NCI-H82 treated with DMSO at 0.1 percent for 48 hours (cell line): ENCODE data around the gene PFKFB2.
"Not testable (repeated sequence)": the region's sequence is repeated elsewhere in the genome, so short reads cannot be mapped to it uniquely, and the experiment has no call there.

ENCODE experiments used
- DNase-seq: peaks from one replicate; lab custom pipeline; 2025; ENCODE audit not compliant: unreplicated experiment; lab: John Stamatoyannopoulos, UW

Gene PFKFB2

DNA sequence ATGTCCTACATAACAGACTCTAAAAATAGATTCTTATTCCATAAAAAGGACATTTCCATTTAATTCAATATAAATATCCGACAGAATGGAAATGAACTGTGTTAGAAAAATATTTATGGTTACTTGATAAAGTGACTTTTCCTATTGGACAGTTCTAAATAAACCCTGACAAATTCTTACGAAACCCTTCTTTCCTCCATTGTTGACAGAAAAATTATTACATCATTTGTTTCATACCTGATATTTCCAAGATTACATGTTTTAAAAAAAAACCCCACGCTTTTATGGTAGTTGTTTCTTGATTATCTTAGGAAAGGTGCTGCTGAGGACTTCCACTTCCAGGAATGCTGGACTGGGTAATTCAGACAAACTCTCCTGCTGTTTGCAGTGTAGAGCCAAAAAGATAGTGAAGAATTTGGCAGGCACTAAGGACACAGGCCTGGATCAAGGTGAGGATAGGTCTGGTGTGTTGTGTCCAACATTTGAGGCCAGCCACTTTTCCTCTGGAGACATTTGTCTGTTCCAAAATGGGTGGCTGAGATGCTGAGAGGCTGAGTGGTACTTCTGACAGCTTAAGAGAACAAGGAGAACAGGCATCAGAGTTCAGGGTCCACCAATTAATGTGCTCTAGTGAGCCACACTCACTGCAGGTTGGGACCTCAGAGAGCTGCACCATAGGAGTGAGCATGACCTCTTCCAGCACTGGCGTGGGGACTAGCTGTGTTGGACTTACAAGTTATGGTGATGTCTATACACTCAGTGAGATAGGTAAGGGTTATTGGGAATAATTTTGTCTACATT lies 13.5 kb upstream of the PFKFB2 start:
- DNase-seq = no peak

GRCh38 chr1:207040181-207040533 lies 12.9 kb upstream of the PFKFB2 start:
- DNase-seq = no peak

GRCh38 chr1:207041397-207041796 lies 11.7 kb upstream of the PFKFB2 start:
- not testable (repeated sequence) for DNase-seq

- no peak for DNase-seq
Measured at GRCh38 chr1:207045453-207045852, 7.6 kb upstream of the PFKFB2 start.

GRCh38 chr1:207047505-207047904 lies 5.6 kb upstream of the PFKFB2 start:
- DNase-seq = no peak

DNA sequence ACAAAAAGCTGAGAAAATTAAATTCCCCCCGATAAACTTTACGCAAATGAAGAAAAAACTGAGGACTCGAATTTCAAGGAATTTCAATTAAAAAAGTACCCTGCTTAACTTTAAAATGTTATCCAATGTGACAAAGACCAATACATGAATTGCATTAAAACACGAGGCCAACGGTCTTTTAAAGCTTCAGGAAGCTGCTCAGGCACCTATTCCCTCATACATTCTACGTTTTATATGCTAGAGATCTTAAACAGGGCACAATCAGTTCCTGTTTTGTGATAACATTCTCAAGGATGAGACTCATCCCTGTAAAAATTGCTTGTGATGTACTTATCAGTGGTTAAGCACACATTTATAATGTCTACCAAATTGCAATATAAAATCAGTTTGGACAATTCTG lies 5.0 kb upstream of the PFKFB2 start:
- DNase-seq = no peak

DNA sequence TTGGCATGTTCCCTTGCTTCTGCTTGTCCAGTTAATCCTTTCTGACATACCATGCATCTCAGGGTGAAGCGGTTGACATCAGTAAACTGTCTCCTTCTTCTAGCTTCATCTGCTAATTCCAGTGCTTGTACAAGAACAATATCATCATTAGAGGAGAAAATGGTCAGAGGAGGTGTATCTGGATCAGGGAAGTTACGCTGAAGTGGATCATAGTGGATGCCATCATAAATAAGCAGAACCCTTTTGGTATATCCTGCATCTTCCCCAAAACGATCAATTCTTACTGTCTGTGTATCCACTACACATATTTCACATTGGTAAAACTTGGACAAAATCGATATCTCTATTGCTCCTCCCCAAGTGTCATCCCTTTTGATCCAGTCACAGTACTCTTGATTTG lies 4.0 kb upstream of the PFKFB2 start:
- DNase-seq = no peak

- no peak for DNase-seq
Measured at GRCh38 chr1:207049514-207049913, 3.6 kb upstream of the PFKFB2 start.

DNA sequence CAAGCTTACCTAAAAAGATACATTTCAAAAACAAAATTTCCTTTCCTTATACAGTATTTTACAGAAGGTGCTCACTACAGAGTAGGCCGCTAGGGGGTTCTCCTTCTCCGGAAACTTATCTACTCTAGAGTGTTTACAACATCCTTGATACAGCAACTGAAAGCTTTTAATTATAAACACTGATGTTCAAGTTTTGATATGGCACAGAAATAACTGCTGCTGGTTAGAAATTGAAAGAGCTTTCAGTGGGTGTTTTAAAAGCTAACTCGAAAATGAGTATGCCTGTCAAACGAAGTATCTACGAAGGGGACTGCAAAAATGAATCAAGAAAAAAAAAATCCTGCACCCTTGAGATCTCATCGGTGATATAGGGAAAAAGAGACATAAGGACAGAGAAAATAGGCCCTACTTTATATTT lies 3.1 kb upstream of the PFKFB2 start:
- DNase-seq = peak; percentile 33

GRCh38 chr1:207050480-207051190 lies 2.4 kb upstream of the PFKFB2 start:
- peak; percentile 55 for DNase-seq

- DNase-seq = no peak
Measured at GRCh38 chr1:207051191-207051943, 1.7 kb upstream of the PFKFB2 start, which contains the start of gene YOD1. Gene YOD1 (minus strand): TSS chr1:207051208. CDS start chr1:207051030, 178 bp downstream.

DNA sequence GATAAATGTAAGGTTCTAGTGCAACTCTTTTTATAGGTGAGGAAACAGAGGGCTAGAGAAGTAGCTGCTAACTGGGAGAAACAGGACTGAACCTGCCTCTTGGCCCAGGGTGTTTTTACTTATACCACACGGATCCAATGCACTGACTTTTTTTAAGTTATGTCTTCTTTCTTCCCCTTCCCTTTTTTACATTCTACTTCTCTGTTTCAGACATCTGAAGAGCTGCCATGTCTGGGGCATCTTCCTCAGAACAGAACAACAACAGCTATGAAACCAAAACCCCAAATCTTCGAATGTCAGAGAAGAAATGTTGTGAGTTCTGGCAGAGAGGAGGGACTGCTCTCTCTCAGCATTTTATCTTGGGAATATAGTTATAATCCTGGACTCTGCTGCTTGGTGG lies 1.4 kb downstream of the PFKFB2 start:
- no peak for DNase-seq

DNA sequence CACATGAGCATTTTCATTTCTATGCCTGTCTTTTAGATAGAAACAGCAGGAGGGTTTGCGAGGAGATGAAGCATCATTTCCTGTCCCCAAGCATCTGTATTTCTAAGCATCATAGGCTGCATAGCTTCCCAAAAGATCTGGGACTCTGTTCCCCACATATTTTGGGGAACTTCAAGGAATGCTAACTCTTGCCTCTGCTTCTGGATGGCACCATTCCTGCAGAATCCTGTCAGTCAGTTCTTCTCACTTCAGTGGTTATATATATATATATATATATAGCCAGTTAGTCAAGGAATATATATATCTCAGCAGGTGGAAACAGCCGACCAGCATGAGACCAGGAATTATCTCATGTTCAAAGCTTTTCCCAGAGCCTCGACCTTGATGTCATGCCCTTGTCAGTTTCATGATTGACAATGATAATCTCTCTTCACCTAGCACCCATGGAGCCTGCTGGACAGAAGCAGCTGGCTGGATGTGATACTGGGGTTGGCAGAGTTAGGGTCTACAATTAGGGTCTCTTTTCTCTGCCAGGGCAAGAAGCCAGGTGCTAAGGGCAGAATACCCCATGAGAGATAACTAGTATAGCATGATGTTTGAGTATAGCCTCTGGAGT lies 2.4 kb downstream of the PFKFB2 start:
- no peak for DNase-seq

DNA sequence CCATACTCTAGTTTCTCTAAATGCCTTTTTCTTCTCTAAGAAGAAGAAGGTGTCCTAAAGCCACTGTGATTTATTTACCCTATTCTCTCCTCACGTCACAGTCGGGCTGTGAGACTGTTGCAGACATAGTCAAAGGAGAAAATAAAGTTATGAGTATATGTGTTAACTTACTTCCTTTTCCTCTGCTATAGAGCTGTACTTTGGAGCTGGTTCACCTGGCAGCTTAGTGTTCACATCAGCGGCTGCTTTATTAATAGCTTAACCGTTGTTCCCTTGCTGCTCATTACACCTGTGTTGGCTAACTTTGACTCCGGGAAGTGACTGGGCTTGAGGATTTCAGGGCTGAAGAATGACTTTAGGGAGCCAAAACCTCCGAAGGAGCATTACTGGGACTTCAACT lies 3.6 kb downstream of the PFKFB2 start:
- no peak for DNase-seq

DNA sequence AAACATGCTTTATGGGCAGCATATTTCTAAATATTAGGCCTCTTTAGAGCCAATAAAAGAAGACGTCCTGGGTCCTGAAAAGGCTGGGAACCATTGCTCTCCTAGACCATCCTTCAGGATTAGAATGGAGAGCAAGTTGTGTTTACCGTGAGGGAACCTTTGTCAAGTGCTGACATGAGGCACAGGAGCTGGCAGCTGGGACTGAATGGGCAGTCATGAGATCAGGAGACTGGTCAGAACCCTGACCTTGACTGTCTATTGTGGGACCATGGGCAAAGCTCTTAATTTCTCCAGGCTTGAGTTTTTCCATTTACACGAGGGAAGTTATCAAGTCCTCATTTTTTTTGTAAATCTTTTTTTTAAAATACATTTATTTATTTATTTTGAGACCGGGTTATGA lies 5.2 kb downstream of the PFKFB2 start:
- no peak for DNase-seq

- peak; percentile 38 for DNase-seq
Measured at GRCh38 chr1:207058878-207059867, 6.1 kb downstream of the PFKFB2 start.

DNA sequence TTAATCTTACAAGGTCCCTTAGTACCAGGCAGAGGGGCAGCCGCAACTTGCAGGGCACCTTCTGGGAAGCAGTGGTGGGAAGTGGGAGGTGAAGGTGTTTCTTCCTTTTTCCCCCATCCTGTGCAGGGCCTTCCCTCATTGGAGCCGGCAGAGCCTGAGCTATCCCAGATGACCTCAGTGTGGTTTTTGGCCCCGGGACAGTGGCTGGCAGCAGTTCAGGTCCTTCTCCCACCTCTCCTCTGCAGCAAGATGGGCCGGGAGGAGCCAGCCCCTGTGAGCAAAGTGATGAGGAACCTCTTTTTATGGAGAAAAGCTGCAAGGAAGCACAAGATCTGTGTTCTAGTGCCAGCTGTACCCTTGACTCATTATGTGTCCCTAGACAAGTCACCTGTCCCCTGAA lies 6.8 kb downstream of the PFKFB2 start:
- no peak for DNase-seq

- no peak for DNase-seq
Measured at GRCh38 chr1:207060596-207060995, 7.5 kb downstream of the PFKFB2 start.

DNA sequence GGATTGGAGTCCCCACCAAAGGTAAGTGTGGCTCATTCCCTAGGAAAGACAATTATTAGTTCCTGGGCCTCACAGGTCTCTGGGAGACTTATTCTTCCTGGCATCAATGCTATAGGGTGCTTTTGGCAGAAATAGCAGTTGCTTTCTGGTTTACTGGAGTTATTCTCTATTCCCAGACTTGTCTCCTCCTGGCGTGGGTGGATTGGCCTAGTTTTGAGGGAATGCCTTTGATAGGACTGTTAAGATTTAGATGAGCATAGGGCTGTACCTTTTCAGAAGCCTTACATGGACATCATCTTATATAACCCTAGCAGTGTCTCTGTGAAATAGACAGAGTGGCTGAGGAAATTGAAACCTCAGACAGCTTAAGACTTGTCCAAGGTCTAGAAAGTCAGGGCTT lies 9.0 kb downstream of the PFKFB2 start:
- no peak for DNase-seq

GRCh38 chr1:207063014-207063413 lies 9.9 kb downstream of the PFKFB2 start:
- DNase-seq = no peak
